Sigmoid colon (tissue), 7 donors: ENCODE data around the gene ZNF396. TPM values are rescaled to one million over a fixed set of nuclear protein-coding genes. Genes with fewer than 3 reads are reported as not detected.
A peak's percentile ranks its signal among the peaks of the same experiment; 100 is the strongest.

Experiments used
- DNase-seq: peaks from one replicate; pipeline ENCODE4 v3.0.0-alpha.2; 2019
- H3K27ac ChIP-seq, 4 donors: fragments of 200-600 bp; sonication (generic); one replicate each; pipeline ENCODE4 v1.5.1; 2016 to 2019; ENCODE audit warnings: mild to moderate bottlenecking in 1 of 4
- H3K27me3 ChIP-seq, 3 donors: fragments of 200-600 bp; sonication (generic); one replicate each; pipeline ENCODE4 v1.5.1; 2019; ENCODE audit warnings: mild to moderate bottlenecking in 1 of 3
- H3K36me3 ChIP-seq, 4 donors: fragments of 200-600 bp; sonication (generic); one replicate each; pipeline ENCODE4 v1.5.1; 2016 to 2019
- H3K4me1 ChIP-seq, 4 donors: fragments of 200-600 bp; sonication (generic); one replicate each; pipeline ENCODE4 v1.5.1; 2017 to 2019
- H3K4me3 ChIP-seq, 4 donors: fragments of 200-600 bp; sonication (generic); one replicate each; pipeline ENCODE4 v1.5.1; 2017 to 2019; ENCODE audit warnings: mild to moderate bottlenecking in 2 of 4, moderate library complexity in 1 of 4
- H3K9me3 ChIP-seq, 4 donors: fragments of 200-600 bp in 3 of 4; sonication (generic) in 3 of 4; one replicate each; pipeline versions ENCODE4 v1.5.1 to v1.6.1; 2013 to 2019
- CTCF ChIP-seq, 4 experiments: fragments of 450-650 bp in 3 of 4; fragments of 200-600 bp in 1 of 4; IDR thresholded peaks; one replicate each; pipeline ENCODE4 v1.5.1; 2016 to 2019; ENCODE audit warnings: antibody characterized with exemption in 4 of 4, mild to moderate bottlenecking in 3 of 4, moderate library complexity in 2 of 4
- EP300 ChIP-seq, 4 donors: sonication (generic); formaldehyde crosslinking; IDR thresholded peaks; one replicate each; pipeline ENCODE4 v1.6.1; 2017; ENCODE audit warnings: antibody characterized with exemption in 4 of 4
- POLR2A ChIP-seq, 2 donors: fragments of 450-650 bp; IDR thresholded peaks; one replicate each; pipeline ENCODE4 v1.6.1; 2016; ENCODE audit warnings: antibody characterized with exemption in 2 of 2, mild to moderate bottlenecking in 2 of 2, moderate library complexity in 2 of 2
- POLR2AphosphoS5 ChIP-seq, 4 donors: sonication (generic); formaldehyde crosslinking; IDR thresholded peaks; one replicate each; pipeline ENCODE4 v1.6.1; 2017; ENCODE audit warnings: antibody characterized with exemption in 4 of 4
- WGBS, 2 donors: extraction: QIAGEN DNeasy Blood & Tissue Kit; methylation state at CpG; one replicate each; pipeline ENCODE4 v1.1.7; 2013; 5-methylcytosine and 5-hydroxymethylcytosine counted together
- intact Hi-C: fragments of 100-400 bp; cut with DNase I; formaldehyde crosslinking; loops from one replicate; pipeline ENCODE4 v1.15.1; 2023
- polyA plus RNA-seq, 3 donors: library from polyadenylated mRNA; stranded (reverse); fragments of 200-250 nt; gene quantifications; one replicate each; pipeline ENCODE4 v1.2.3, GENCODE V29; 2013
- total RNA-seq, 4 donors: library from RNA; depleted of rRNA; stranded (reverse); fragments of >200 nt; gene quantifications; one replicate each; pipeline ENCODE4 v1.1.0, GENCODE V29; 2016
- donor health status: healthy with polysubstance abuse.
- donor health status: Bipolar disorder and iron deficiency.
- donor health status: healthy.

Gene ZNF396
- total and polyA plus RNA-seq, 7 donors: 1.6 to 3.3 (median 1.9) TPM

- Histone ChIP-seq H3K27ac (no peak overlapping the region), H3K4me3 (no peak overlapping the region), H3K27me3 (no peaks in the 10 kb centered on the region), H3K4me1 (peaks cover 0 to 6% (median 0%) of the 10 kb centered on the region in 4 donors), H3K36me3 (no peaks in the 10 kb centered on the region), H3K9me3 (peaks cover 0 to 5% (median 2%) of the 10 kb centered on the region in 4 donors)
- WGBS, 2 donors: 91 to 92% methylated on average over 4 of the region's 4 CpGs
- TF ChIP-seq POLR2A (IDR thresholded peaks at IDR 0.05) (no peak), CTCF (IDR thresholded peaks at IDR 0.05) (no peak), EP300 (IDR thresholded peaks at IDR 0.05) (no peak), POLR2AphosphoS5 (IDR thresholded peaks at IDR 0.05) (no peak)
- intact Hi-C loops: no loop called here
- DNase-seq: no peak
Measured at GRCh38 chr18:35418610-35419009, 41.5 kb upstream of the ZNF396 start.

GRCh38 chr18:35417223-35417622 is 40.1 kb upstream of the ZNF396 start:
- intact Hi-C loops: no loop called here
- Histone ChIP-seq H3K36me3 (no peaks in the 10 kb centered on the region), H3K9me3 (peaks cover 0 to 5% (median 2%) of the 10 kb centered on the region in 4 donors), H3K27ac (no peak overlapping the region), H3K27me3 (no peaks in the 10 kb centered on the region), H3K4me3 (no peak overlapping the region), H3K4me1 (peaks cover 0 to 6% (median 0%) of the 10 kb centered on the region in 4 donors)
- TF ChIP-seq EP300 (IDR thresholded peaks at IDR 0.05) (no peak), POLR2A (IDR thresholded peaks at IDR 0.05) (no peak), CTCF (IDR thresholded peaks at IDR 0.05) (no peak), POLR2AphosphoS5 (IDR thresholded peaks at IDR 0.05) (no peak)
- 74 to 85% methylated on average over 1 of the region's 1 CpG for WGBS, 2 donors
- no peak for DNase-seq

GRCh38 chr18:35415511-35416073 is 38.5 kb upstream of the ZNF396 start:
- WGBS, 2 donors: 48 to 69% methylated on average over 5 of the region's 5 CpGs
- no peaks in the 10 kb centered on the region for H3K27me3 ChIP-seq
- H3K27ac ChIP-seq: no peak overlapping the region
- H3K4me3 ChIP-seq: peak overlapping the region in 1 of 4 donors; percentile 2
- H3K9me3 ChIP-seq: peaks cover 0 to 5% (median 2%) of the 10 kb centered on the region in 4 donors
- no peaks in the 10 kb centered on the region for H3K36me3 ChIP-seq
- TF ChIP-seq POLR2A (IDR thresholded peaks at IDR 0.05): no peak
- no peak for TF ChIP-seq EP300 (IDR thresholded peaks at IDR 0.05)
- intact Hi-C loops: no loop called here
- DNase-seq: no peak
- peaks cover 0 to 6% (median 0%) of the 10 kb centered on the region in 4 donors for H3K4me1 ChIP-seq

- peaks cover 0 to 7% (median under 1%) of the 10 kb centered on the region in 4 donors for H3K4me1 ChIP-seq
- no peak overlapping the region for H3K4me3 ChIP-seq
- no peaks in the 10 kb centered on the region for H3K36me3 ChIP-seq
- DNase-seq: no peak
- TF ChIP-seq CTCF (IDR thresholded peaks at IDR 0.05): no peak
- no peak for TF ChIP-seq POLR2A (IDR thresholded peaks at IDR 0.05)
- no peak for TF ChIP-seq POLR2AphosphoS5 (IDR thresholded peaks at IDR 0.05)
- TF ChIP-seq EP300 (IDR thresholded peaks at IDR 0.05): no peak
- H3K27ac ChIP-seq: no peak overlapping the region
- WGBS, 2 donors: 61 to 65% methylated on average over 2 of the region's 2 CpGs
- no peaks in the 10 kb centered on the region for H3K27me3 ChIP-seq
- intact Hi-C loops: no loop called here
- peaks cover 0 to 4% (median 0%) of the 10 kb centered on the region in 4 donors for H3K9me3 ChIP-seq
Measured at GRCh38 chr18:35413163-35413511, 36.0 kb upstream of the ZNF396 start.

GRCh38 chr18:35411625-35412351 is 34.7 kb upstream of the ZNF396 start:
- WGBS, 2 donors: 91 to 95% methylated on average over 4 of the region's 4 CpGs
- intact Hi-C loops: no loop called here
- Histone ChIP-seq H3K27ac (no peak overlapping the region), H3K4me3 (no peak overlapping the region), H3K36me3 (no peaks in the 10 kb centered on the region), H3K4me1 (peaks cover 0 to 9% (median 2%) of the 10 kb centered on the region in 4 donors), H3K27me3 (no peaks in the 10 kb centered on the region), H3K9me3 (no peaks in the 10 kb centered on the region)
- no peak for DNase-seq
- TF ChIP-seq POLR2A (IDR thresholded peaks at IDR 0.05): no peak
- no peak for TF ChIP-seq EP300 (IDR thresholded peaks at IDR 0.05)
- no peak for TF ChIP-seq CTCF (IDR thresholded peaks at IDR 0.05)
- TF ChIP-seq POLR2AphosphoS5 (IDR thresholded peaks at IDR 0.05): no peak
